Mesodermal cell (in vitro differentiated cells): ENCODE results near the gene OR6P1. TPM values are rescaled to one million over a fixed set of nuclear protein-coding genes. Genes with fewer than 3 reads are reported as not detected.

ENCODE experiments used
- H3K27ac ChIP-seq: 2 replicates; pipeline ENCODE4 v1.7.0; 2013; ENCODE audit warnings: mild to moderate bottlenecking, low read depth, low read length, moderate library complexity; ENCODE audit not compliant: severe bottlenecking
- H3K36me3 ChIP-seq: 2 replicates; pipeline ENCODE4 v1.7.1; 2013; ENCODE audit warnings: mild to moderate bottlenecking, low read length, moderate library complexity; ENCODE audit not compliant: control insufficient read depth, insufficient read depth
- H3K4me1 ChIP-seq: one replicate; pipeline ENCODE4 v1.7.1; 2013; ENCODE audit warnings: mild to moderate bottlenecking, low read length; ENCODE audit not compliant: insufficient read depth, control insufficient read depth, poor library complexity, severe bottlenecking
- H3K4me3 ChIP-seq: 2 replicates; pipeline ENCODE4 v1.7.0; 2013; ENCODE audit warnings: low read length, control low read depth, mild to moderate bottlenecking; ENCODE audit not compliant: insufficient read depth, poor library complexity, severe bottlenecking; ENCODE audit errors: extremely low read depth
- H3K9me3 ChIP-seq: 2 replicates; pipeline ENCODE4 v1.7.1; 2013; ENCODE audit warnings: mild to moderate bottlenecking, low read length, moderate library complexity; ENCODE audit not compliant: control insufficient read depth
- WGBS, 2 experiments: methylation state at CpG; one replicate each; pipeline ENCODE4 v1.1.5; 2013; ENCODE audit warnings: missing lambda C conversion rate in 2 of 2; ENCODE audit not compliant: insufficient coverage in 2 of 2; 5-methylcytosine and 5-hydroxymethylcytosine counted together
- polyA plus RNA-seq, 2 experiments: library from polyadenylated mRNA; stranded (reverse); fragments of 50-300 nt; gene quantifications; one replicate each; pipeline ENCODE4 v1.2.3, GENCODE V29; 2013

The OR6P1 gene
- not detected for polyA plus RNA-seq (2013, experiment 1 of 2)
- polyA plus RNA-seq (2013, experiment 2 of 2) = not detected

- no peaks in the 10 kb centered on the region for H3K9me3 ChIP-seq
- no peak within 1 kb of the TSS for H3K4me3 ChIP-seq
- WGBS, 2 experiments = 90% methylated on average over 2 of the region's 3 CpGs; no CpG with 5 or more reads in 1 of the 2 experiments
- H3K4me1 ChIP-seq = no peaks in the 10 kb centered on the region
- H3K27ac ChIP-seq = no peak within 1 kb of the TSS
- H3K36me3 ChIP-seq = no peaks in the 10 kb centered on the region
Observed at GRCh38 chr1:158570480-158570879, at the start of gene OR6P1. TSS of gene OR6P1 (minus strand) at chr1:158570580. CDS start at chr1:158563604, 6,976 bp downstream.

GRCh38 chr1:158613764-158614163 is 43.4 kb upstream of the OR6P1 start:
- no peak overlapping the region for H3K27ac ChIP-seq
- H3K4me1 ChIP-seq = peaks cover 6% of the 10 kb centered on the region
- no peak overlapping the region for H3K4me3 ChIP-seq
- H3K36me3 ChIP-seq = no peaks in the 10 kb centered on the region
- no peaks in the 10 kb centered on the region for H3K9me3 ChIP-seq
- 80 to 100% methylated on average over 1 of the region's 3 CpGs for WGBS, 2 experiments

GRCh38 chr1:158611916-158612315 is 41.5 kb upstream of the OR6P1 start:
- WGBS, 2 experiments = 78% methylated on average over 1 of the region's 3 CpGs; no CpG with 5 or more reads in 1 of the 2 experiments
- Histone ChIP-seq H3K27ac (no peak overlapping the region), H3K36me3 (no peaks in the 10 kb centered on the region), H3K4me3 (no peak overlapping the region), H3K4me1 (peaks cover 13% of the 10 kb centered on the region), H3K9me3 (no peaks in the 10 kb centered on the region)

- Histone ChIP-seq H3K4me1 (peaks cover 13% of the 10 kb centered on the region), H3K4me3 (no peak overlapping the region), H3K9me3 (no peaks in the 10 kb centered on the region), H3K36me3 (no peaks in the 10 kb centered on the region), H3K27ac (no peak overlapping the region)
- 71% methylated on average over 1 of the region's 1 CpG; no CpG with 5 or more reads in 1 of the 2 experiments for WGBS, 2 experiments
Observed at GRCh38 chr1:158607296-158607695, 36.9 kb upstream of the OR6P1 start.

- no peaks in the 10 kb centered on the region for H3K36me3 ChIP-seq
- H3K4me1 ChIP-seq = peaks cover 13% of the 10 kb centered on the region
- H3K4me3 ChIP-seq = no peak within 1 kb of the TSS
- H3K27ac ChIP-seq = no peak within 1 kb of the TSS
- WGBS, 2 experiments = 71 to 100% methylated on average over 1 of the region's 1 CpG
- no peaks in the 10 kb centered on the region for H3K9me3 ChIP-seq
Observed at GRCh38 chr1:158604968-158605367, 34.6 kb upstream of the OR6P1 start, which contains the start of gene OR10Z1. TSS of gene OR10Z1 (plus strand) at chr1:158605268. CDS start at chr1:158606439, 1,171 bp downstream.

GRCh38 chr1:158600735-158601134 is 30.4 kb upstream of the OR6P1 start:
- no peaks in the 10 kb centered on the region for H3K36me3 ChIP-seq
- no peaks in the 10 kb centered on the region for H3K9me3 ChIP-seq
- no peak overlapping the region for H3K4me3 ChIP-seq
- no CpG with 5 or more reads among the region's 2 CpGs for WGBS, 2 experiments
- no peak overlapping the region for H3K27ac ChIP-seq
- no peaks in the 10 kb centered on the region for H3K4me1 ChIP-seq

- Histone ChIP-seq H3K4me1 (peaks cover 1% of the 10 kb centered on the region), H3K9me3 (peaks cover 7% of the 10 kb centered on the region), H3K27ac (no peak overlapping the region), H3K4me3 (no peak overlapping the region), H3K36me3 (no peaks in the 10 kb centered on the region)
- 92 to 100% methylated on average over 1 of the region's 1 CpG for WGBS, 2 experiments
Observed at GRCh38 chr1:158586942-158587341, 16.6 kb upstream of the OR6P1 start.

- Histone ChIP-seq H3K36me3 (no peaks in the 10 kb centered on the region), H3K4me3 (no peak overlapping the region), H3K4me1 (peaks cover 6% of the 10 kb centered on the region), H3K27ac (no peak overlapping the region), H3K9me3 (peaks cover 7% of the 10 kb centered on the region)
- WGBS, 2 experiments = 77% methylated on average over 1 of the region's 4 CpGs; no CpG with 5 or more reads in 1 of the 2 experiments
Observed at GRCh38 chr1:158583962-158584361, 13.6 kb upstream of the OR6P1 start.

GRCh38 chr1:158579733-158580132 is 9.4 kb upstream of the OR6P1 start, which contains the start of gene OR10X1:
TSS of gene OR10X1 (minus strand) at chr1:158579899. CDS start at chr1:158579899, 0 bp downstream.
- no CpG with 5 or more reads among the region's 1 CpG for WGBS, 2 experiments
- no peak within 1 kb of the TSS for H3K4me3 ChIP-seq
- no peaks in the 10 kb centered on the region for H3K9me3 ChIP-seq
- no peaks in the 10 kb centered on the region for H3K36me3 ChIP-seq
- H3K27ac ChIP-seq = no peak within 1 kb of the TSS
- H3K4me1 ChIP-seq = peaks cover 6% of the 10 kb centered on the region

GRCh38 chr1:158577561-158577960 is 7.2 kb upstream of the OR6P1 start:
- WGBS, 2 experiments = 83 to 100% methylated on average over 1 of the region's 3 CpGs
- no peaks in the 10 kb centered on the region for H3K9me3 ChIP-seq
- no peak overlapping the region for H3K4me3 ChIP-seq
- no peak overlapping the region for H3K27ac ChIP-seq
- H3K4me1 ChIP-seq = peaks cover 6% of the 10 kb centered on the region
- no peaks in the 10 kb centered on the region for H3K36me3 ChIP-seq

GRCh38 chr1:158572226-158572625 is 1.8 kb upstream of the OR6P1 start:
- Histone ChIP-seq H3K36me3 (no peaks in the 10 kb centered on the region), H3K27ac (no peak overlapping the region), H3K9me3 (no peaks in the 10 kb centered on the region), H3K4me1 (no peaks in the 10 kb centered on the region), H3K4me3 (no peak overlapping the region)
- no CpG with 5 or more reads among the region's 1 CpG for WGBS, 2 experiments
